Vagina (tissue), 2 donors: ENCODE measurements around the gene SLC7A9. TPM values are rescaled to one million over a fixed set of nuclear protein-coding genes. Genes with fewer than 3 reads are reported as not detected.
"Not testable (repeated sequence)": the region's sequence is repeated elsewhere in the genome, so short reads cannot be mapped to it uniquely, and the experiment has no call there.

Source experiments
- DNase-seq, 2 donors: peaks; one replicate each; pipeline ENCODE4 v3.0.0-alpha.2; 2017; ENCODE audit errors: extremely low spot score in 2 of 2
- H3K27ac ChIP-seq: fragments of 200-600 bp; sonication (generic); one replicate; pipeline ENCODE4 v1.5.1; 2019
- H3K27me3 ChIP-seq: fragments of 200-600 bp; sonication (generic); one replicate; pipeline ENCODE4 v1.5.1; 2019
- H3K36me3 ChIP-seq, 2 donors: fragments of 200-600 bp; sonication (generic); one replicate each; pipeline ENCODE4 v1.5.1; 2017 to 2019
- H3K4me1 ChIP-seq: fragments of 200-600 bp; sonication (generic); one replicate; pipeline ENCODE4 v1.5.1; 2019
- H3K4me3 ChIP-seq, 2 donors: fragments of 200-600 bp; sonication (generic); 1 replicate in 1 of 2; 2 replicates in 1 of 2; pipeline ENCODE4 v1.5.1; 2016 to 2019
- H3K9me3 ChIP-seq: fragments of 200-600 bp; sonication (generic); one replicate; pipeline ENCODE4 v1.5.1; 2019
- CTCF ChIP-seq, 3 experiments: fragments of 450-650 bp in 2 of 3; fragments of 200-600 bp in 1 of 3; sonication (generic) in 1 of 3; IDR thresholded peaks; one replicate each; pipeline ENCODE4 v1.5.1; 2017 to 2019; ENCODE audit warnings: antibody characterized with exemption in 3 of 3, mild to moderate bottlenecking in 2 of 3, moderate library complexity in 2 of 3
- POLR2A ChIP-seq, 2 donors: fragments of 450-650 bp; IDR thresholded peaks; one replicate each; pipeline ENCODE4 v1.6.1; 2017; ENCODE audit warnings: antibody characterized with exemption in 2 of 2, mild to moderate bottlenecking in 2 of 2, moderate library complexity in 2 of 2
- POLR2AphosphoS5 ChIP-seq, 2 donors: sonication (generic); formaldehyde crosslinking; IDR thresholded peaks; one replicate each; pipeline ENCODE4 v1.9.0; 2017; ENCODE audit warnings: antibody characterized with exemption in 2 of 2, mild to moderate bottlenecking in 2 of 2, low read depth in 1 of 2; ENCODE audit not compliant: insufficient read depth in 1 of 2
- intact Hi-C: fragments of 100-400 bp; cut with DNase I; formaldehyde crosslinking; loops from one replicate; pipeline ENCODE4 v1.15.1; 2023
- total RNA-seq: library from RNA; depleted of rRNA; stranded (reverse); fragments of >200 nt; gene quantifications from one replicate; pipeline ENCODE4 v1.2.3, GENCODE V29; 2016

The SLC7A9 gene
- total RNA-seq, 1 donor from 2014 or later: not detected

GRCh38 chr19:32800191-32800590 is 69.4 kb downstream of the SLC7A9 start:
- Histone ChIP-seq H3K4me3 (no peak overlapping the region), H3K4me1 (no peaks in the 10 kb centered on the region), H3K27me3 (no peaks in the 10 kb centered on the region), H3K27ac (no peak overlapping the region), H3K9me3 (no peaks in the 10 kb centered on the region), H3K36me3 (no peaks in the 10 kb centered on the region)
- TF ChIP-seq CTCF (IDR thresholded peaks at IDR 0.05): no peak
- no peak for DNase-seq
- intact Hi-C loops: no loop called here

DNA sequence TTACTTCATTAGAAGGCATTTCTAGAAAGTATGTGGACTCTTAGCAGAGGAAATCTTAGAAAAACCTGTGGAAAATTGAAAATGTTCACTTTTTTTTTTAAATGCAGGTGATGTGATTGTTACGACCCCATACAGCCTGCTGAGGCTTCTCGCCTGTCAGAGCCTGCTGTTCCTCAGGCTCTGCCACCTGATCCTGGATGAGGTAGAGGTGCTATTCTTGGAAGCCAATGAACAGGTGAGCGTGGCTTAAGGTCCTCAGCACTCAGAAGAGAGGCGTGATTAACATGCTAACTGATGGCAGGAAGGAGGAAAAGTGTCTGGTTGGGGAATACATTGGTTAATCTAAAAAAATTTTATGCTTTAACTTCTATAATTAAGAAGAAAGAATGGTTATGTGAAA is 71.4 kb downstream of the SLC7A9 start:
- H3K27ac ChIP-seq: no peak overlapping the region
- intact Hi-C loops: no loop called here
- no peaks in the 10 kb centered on the region for H3K36me3 ChIP-seq
- TF ChIP-seq POLR2A (IDR thresholded peaks at IDR 0.05) (no peak), POLR2AphosphoS5 (IDR thresholded peaks at IDR 0.05; ENCODE audit: insufficient read depth in 1 of 2, low read depth in 1 of 2) (no peak), CTCF (IDR thresholded peaks at IDR 0.05) (no peak)
- H3K27me3 ChIP-seq: no peaks in the 10 kb centered on the region
- no peaks in the 10 kb centered on the region for H3K9me3 ChIP-seq
- DNase-seq: no peak
- no peaks in the 10 kb centered on the region for H3K4me1 ChIP-seq
- H3K4me3 ChIP-seq: no peak overlapping the region

DNA sequence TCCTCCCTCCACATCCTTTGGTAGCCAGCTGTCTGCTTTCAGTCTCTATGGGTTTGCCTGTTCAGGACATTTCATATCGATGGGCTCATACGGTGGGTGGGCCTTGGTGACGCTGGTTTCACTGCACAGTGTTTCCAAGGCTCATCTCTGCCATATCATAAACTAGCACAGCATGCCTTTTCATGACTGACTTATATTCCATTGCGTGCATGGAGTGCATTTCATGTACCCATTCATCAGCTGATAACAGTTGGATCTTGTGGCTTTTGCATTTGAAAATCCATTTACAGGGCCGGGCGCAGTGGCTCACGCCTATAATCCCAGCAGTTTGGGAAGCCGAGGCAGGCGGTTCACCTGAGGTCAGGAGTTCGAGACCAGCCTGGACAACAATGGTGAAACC is 80.1 kb downstream of the SLC7A9 start:
- no peak for DNase-seq
- intact Hi-C loops: no loop called here
- Histone ChIP-seq H3K36me3 (no peaks in the 10 kb centered on the region), H3K4me3 (no peak overlapping the region), H3K27me3 (no peaks in the 10 kb centered on the region), H3K27ac (no peak overlapping the region), H3K4me1 (no peaks in the 10 kb centered on the region), H3K9me3 (no peaks in the 10 kb centered on the region)
- TF ChIP-seq CTCF (IDR thresholded peaks at IDR 0.05): no peak
- no peak for TF ChIP-seq POLR2AphosphoS5 (IDR thresholded peaks at IDR 0.05; ENCODE audit: insufficient read depth in 1 of 2, low read depth in 1 of 2)
- no peak for TF ChIP-seq POLR2A (IDR thresholded peaks at IDR 0.05)

DNA sequence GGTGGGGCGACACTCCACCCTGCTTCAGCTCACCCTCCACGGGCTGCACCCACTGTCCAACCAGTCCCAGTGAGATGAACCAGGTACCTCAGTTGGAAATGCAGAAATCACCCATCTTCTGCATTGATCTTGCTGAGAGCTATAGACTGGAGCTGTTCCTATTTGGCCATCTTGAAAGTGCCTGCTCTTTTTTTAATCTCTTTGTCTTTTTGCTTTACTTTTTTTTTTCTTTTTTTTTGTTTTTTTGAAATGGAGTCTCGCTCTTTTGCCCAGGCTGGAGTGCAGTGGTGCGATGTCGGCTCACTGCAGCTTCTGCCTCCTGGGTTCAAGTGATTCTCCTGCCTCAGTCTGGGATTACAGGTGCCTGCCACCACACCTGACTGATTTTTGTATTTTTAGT is 81.7 kb downstream of the SLC7A9 start:
- H3K27me3 ChIP-seq, H3K27ac ChIP-seq, DNase-seq, H3K9me3 ChIP-seq, intact Hi-C loops, H3K4me1 ChIP-seq, H3K36me3 ChIP-seq, H3K4me3 ChIP-seq: not testable (repeated sequence)

DNA sequence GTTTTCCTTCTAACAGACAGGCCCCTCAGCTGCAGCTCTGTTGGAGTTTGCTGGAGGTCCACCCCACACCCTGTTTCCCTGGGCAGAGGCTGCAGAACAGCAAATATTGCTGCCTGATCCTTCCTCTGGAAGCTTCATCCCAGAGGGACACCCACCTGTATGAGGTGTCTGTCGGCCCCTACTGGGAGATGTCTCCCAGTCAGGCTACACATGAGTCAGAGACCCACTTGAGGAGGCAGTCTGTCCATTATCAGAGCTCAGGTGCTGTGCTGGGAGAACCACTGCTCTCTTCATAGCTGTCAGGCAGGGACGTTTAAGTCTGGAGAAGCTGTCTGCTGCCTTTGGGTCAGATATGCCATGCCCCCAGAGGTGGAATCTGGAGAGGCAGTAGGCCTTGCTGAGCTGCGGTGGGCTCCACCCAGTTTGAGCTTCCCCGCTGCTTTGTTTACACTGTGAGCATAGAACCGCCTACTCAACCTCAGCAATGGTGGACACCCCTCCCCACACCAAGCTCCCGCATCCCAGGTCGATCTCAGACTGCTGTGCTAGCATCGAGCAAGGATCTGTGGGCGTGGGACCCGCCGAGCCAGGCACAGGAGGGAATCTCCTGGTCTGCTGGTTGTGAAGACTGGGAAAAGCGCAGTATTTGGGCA is 82.3 kb downstream of the SLC7A9 start:
- H3K27ac ChIP-seq, H3K4me1 ChIP-seq, intact Hi-C loops, H3K36me3 ChIP-seq, H3K27me3 ChIP-seq, H3K9me3 ChIP-seq, DNase-seq, H3K4me3 ChIP-seq: not testable (repeated sequence)

- intact Hi-C loops, H3K27me3 ChIP-seq, H3K9me3 ChIP-seq, DNase-seq, H3K4me1 ChIP-seq, H3K36me3 ChIP-seq, H3K27ac ChIP-seq, H3K4me3 ChIP-seq: not testable (repeated sequence)
Observed at GRCh38 chr19:32782089-32782488, 87.5 kb downstream of the SLC7A9 start.

DNA sequence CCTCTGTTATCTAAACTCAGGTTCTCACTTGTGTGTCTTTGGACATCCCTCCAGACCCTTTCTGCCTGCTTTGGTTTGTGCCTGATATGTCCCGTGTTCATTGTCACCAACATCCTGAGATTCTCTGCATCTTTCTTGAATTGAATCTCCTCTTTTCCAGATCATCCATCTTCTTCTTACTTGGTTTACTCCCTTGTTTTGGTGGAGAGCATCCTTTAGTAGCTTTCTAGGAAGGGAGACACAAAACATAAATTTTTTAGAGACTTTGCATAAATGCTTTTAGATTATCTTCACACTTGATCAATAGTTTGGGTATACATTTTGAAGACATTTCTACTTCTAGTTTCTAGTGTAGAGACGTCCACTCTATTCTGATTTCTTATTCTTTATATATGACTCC is 88.3 kb downstream of the SLC7A9 start:
- Histone ChIP-seq H3K4me1 (no peaks in the 10 kb centered on the region), H3K36me3 (no peaks in the 10 kb centered on the region), H3K27ac (no peak overlapping the region), H3K4me3 (no peak overlapping the region), H3K27me3 (no peaks in the 10 kb centered on the region), H3K9me3 (no peaks in the 10 kb centered on the region)
- TF ChIP-seq POLR2AphosphoS5 (IDR thresholded peaks at IDR 0.05; ENCODE audit: insufficient read depth in 1 of 2, low read depth in 1 of 2) (no peak), POLR2A (IDR thresholded peaks at IDR 0.05) (no peak), CTCF (IDR thresholded peaks at IDR 0.05) (no peak)
- intact Hi-C loops: no loop called here
- no peak for DNase-seq
